HG03103 (cell line): ENCODE data around the gene STK33.

ENCODE experiments used
- ATAC-seq: cut with Tn5 transposase; IDR thresholded peaks from one replicate; pipeline ENCODE4 v1.9.1; 2021; ENCODE audit warnings: low read depth; ENCODE audit not compliant: unreplicated experiment

Gene STK33

GRCh38 chr11:8381871-8382396 lies 212.1 kb downstream of the STK33 start:
- no peak for ATAC-seq

- ATAC-seq = no peak
Measured at GRCh38 chr11:8381343-8381742, 212.7 kb downstream of the STK33 start.

GRCh38 chr11:8375932-8376331 lies 218.1 kb downstream of the STK33 start:
- ATAC-seq = no peak

- ATAC-seq = no peak
Measured at GRCh38 chr11:8375460-8375859, 218.6 kb downstream of the STK33 start.

GRCh38 chr11:8374716-8375115 lies 219.3 kb downstream of the STK33 start:
- no peak for ATAC-seq

- ATAC-seq = no peak
Measured at GRCh38 chr11:8373519-8374432, 220.3 kb downstream of the STK33 start.

- ATAC-seq = no peak
Measured at GRCh38 chr11:8372641-8373381, 221.2 kb downstream of the STK33 start.

- no peak for ATAC-seq
Measured at GRCh38 chr11:8371516-8371884, 222.5 kb downstream of the STK33 start.

GRCh38 chr11:8370812-8371515 lies 223.1 kb downstream of the STK33 start:
- ATAC-seq = no peak

- no peak for ATAC-seq
Measured at GRCh38 chr11:8369592-8370205, 224.3 kb downstream of the STK33 start.

GRCh38 chr11:8368772-8369171 lies 225.3 kb downstream of the STK33 start:
- no peak for ATAC-seq

- no peak for ATAC-seq
Measured at GRCh38 chr11:8368194-8368593, 225.8 kb downstream of the STK33 start.

- ATAC-seq = no peak
Measured at GRCh38 chr11:8366316-8366715, 227.7 kb downstream of the STK33 start.

- no peak for ATAC-seq
Measured at GRCh38 chr11:8365216-8365941, 228.6 kb downstream of the STK33 start.

- no peak for ATAC-seq
Measured at GRCh38 chr11:8363921-8364320, 230.1 kb downstream of the STK33 start.

- ATAC-seq = no peak
Measured at GRCh38 chr11:8362899-8363298, 231.1 kb downstream of the STK33 start.

GRCh38 chr11:8362491-8362890 lies 231.5 kb downstream of the STK33 start:
- no peak for ATAC-seq

GRCh38 chr11:8361664-8362210 lies 232.3 kb downstream of the STK33 start:
- no peak for ATAC-seq

- ATAC-seq = no peak
Measured at GRCh38 chr11:8361206-8361605, 232.8 kb downstream of the STK33 start.
